ENCODE data around the gene SLC6A5. TPM values are rescaled to one million over a fixed set of nuclear protein-coding genes. Genes with fewer than 3 reads are reported as not detected.

Gene SLC6A5
- total and polyA plus RNA-seq, 2 experiments from 2014 or later, result 0.03 TPM; not detected in 1

DNA sequence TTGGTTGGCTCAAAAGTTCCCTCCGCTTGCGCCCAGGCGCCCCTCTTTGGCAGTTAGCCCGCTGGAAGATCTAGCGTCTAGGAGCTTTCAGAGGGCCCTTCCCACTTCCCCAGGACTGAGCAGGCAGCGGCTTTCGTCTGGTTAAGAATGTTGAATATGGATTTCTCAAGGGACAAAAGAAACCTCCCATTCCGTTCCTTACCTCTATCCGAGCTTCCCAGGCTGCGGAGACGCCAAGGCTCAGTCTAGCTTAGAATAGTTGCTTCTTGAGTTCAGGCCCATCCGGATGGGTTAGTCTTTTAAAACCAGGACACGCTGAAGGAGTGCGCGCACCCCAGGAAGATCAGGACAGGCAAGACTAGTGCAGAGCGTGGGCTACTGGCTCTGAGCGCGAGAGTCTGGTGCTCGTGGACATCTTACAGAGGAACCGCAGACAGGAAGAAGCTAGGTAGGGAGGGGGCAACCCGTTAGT is 71.6 kb downstream of the SLC6A5 start:
- no peak overlapping the region for H3K4me3 ChIP-seq
- TF ChIP-seq, protein P1, sequence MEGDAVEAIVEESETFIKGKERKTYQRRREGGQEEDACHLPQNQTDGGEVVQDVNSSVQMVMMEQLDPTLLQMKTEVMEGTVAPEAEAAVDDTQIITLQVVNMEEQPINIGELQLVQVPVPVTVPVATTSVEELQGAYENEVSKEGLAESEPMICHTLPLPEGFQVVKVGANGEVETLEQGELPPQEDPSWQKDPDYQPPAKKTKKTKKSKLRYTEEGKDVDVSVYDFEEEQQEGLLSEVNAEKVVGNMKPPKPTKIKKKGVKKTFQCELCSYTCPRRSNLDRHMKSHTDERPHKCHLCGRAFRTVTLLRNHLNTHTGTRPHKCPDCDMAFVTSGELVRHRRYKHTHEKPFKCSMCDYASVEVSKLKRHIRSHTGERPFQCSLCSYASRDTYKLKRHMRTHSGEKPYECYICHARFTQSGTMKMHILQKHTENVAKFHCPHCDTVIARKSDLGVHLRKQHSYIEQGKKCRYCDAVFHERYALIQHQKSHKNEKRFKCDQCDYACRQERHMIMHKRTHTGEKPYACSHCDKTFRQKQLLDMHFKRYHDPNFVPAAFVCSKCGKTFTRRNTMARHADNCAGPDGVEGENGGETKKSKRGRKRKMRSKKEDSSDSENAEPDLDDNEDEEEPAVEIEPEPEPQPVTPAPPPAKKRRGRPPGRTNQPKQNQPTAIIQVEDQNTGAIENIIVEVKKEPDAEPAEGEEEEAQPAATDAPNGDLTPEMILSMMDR (IDR thresholded peaks at IDR 0.05; ENCODE audit: poor library complexity), result no peak
- TF ChIP-seq EZH2phosphoT487 (IDR thresholded peaks at IDR 0.05; ENCODE audit: low read depth, severe bottlenecking, unreplicated experiment) (no peak), EZH2 (IDR thresholded peaks at IDR 0.05; ENCODE audit: borderline replicate concordance) (no peak)
- no peak overlapping the region for H3K27ac ChIP-seq
- H3K9me3 ChIP-seq (ENCODE audit: low read depth), result no peaks in the 10 kb centered on the region
- H3K4me1 ChIP-seq (ENCODE audit: insufficient read depth), result peaks cover 4% of the 10 kb centered on the region
- no peak for DNase-seq (ENCODE audit: low spot score)
- no peaks in the 10 kb centered on the region for H4K20me1 ChIP-seq (ENCODE audit: insufficient read depth, poor library complexity, severe bottlenecking)
- no peaks in the 10 kb centered on the region for H3K9me2 ChIP-seq (replicated peaks; ENCODE audit: insufficient read depth)
- no peak overlapping the region for H2AFZ ChIP-seq
- H3K79me2 ChIP-seq, result no peaks in the 10 kb centered on the region
- peaks cover 86% of the 10 kb centered on the region for H3K27me3 ChIP-seq
- H3K4me2 ChIP-seq, result peak overlapping the region; percentile 94
- WGBS (ENCODE audit: low lambda C conversion rate, missing lambda C conversion rate), result 7% methylated on average over 21 of the region's 21 CpGs
- no peaks in the 10 kb centered on the region for H3K36me3 ChIP-seq (replicated peaks; ENCODE audit: insufficient read depth, low read depth)

DNA sequence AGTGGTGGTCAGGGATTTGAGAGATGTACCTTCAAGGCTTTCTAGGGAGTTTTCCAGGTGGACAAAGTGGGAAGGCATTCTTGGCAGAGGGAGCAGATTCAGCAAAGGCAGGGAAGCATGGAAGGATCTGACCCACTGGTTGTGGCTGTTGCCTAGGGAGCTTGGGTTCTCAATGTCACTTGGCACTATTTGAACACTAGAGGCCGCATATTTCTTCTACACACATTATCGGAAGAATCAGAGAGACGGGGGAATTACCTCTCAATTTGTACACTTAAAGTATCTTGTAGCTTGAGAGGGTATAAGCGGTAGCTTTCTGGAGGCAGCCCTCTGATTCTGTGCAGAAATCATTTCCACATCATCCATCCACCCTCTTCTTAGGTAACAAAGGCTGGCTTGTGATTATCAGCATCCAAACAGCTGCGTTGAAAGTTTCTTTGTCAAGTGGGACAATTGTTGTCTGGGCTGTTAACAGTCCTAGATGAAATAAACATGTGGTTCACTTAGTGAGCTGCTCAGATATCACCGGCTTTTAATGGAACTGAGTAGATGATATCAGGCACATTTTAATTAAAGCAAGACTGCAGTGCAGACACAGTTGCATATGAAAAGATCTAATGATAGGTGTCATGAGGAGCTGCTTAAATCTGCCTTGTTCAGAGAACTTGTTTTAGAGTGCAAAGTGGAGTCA is 72.6 kb downstream of the SLC6A5 start:
- Histone ChIP-seq H4K20me1 (ENCODE audit: insufficient read depth, poor library complexity, severe bottlenecking) (no peaks in the 10 kb centered on the region), H3K4me1 (ENCODE audit: insufficient read depth) (peaks cover 4% of the 10 kb centered on the region), H3K27ac (no peak overlapping the region), H3K79me2 (no peaks in the 10 kb centered on the region), H2AFZ (no peak overlapping the region), H3K36me3 (replicated peaks; ENCODE audit: insufficient read depth, low read depth) (no peaks in the 10 kb centered on the region), H3K27me3 (peaks cover 77% of the 10 kb centered on the region), H3K4me2 (peak overlapping the region; percentile 94), H3K9me2 (replicated peaks; ENCODE audit: insufficient read depth) (no peaks in the 10 kb centered on the region), H3K4me3 (no peak overlapping the region), H3K9me3 (ENCODE audit: low read depth) (no peaks in the 10 kb centered on the region)
- DNase-seq (ENCODE audit: low spot score), result peak; percentile 17
- 29% methylated on average over 6 of the region's 6 CpGs for WGBS (ENCODE audit: low lambda C conversion rate, missing lambda C conversion rate)
- TF ChIP-seq, protein P1 (IDR thresholded peaks at IDR 0.05; ENCODE audit: poor library complexity), result peak; percentile 37
- no peak for TF ChIP-seq EZH2 (IDR thresholded peaks at IDR 0.05; ENCODE audit: borderline replicate concordance)

DNA sequence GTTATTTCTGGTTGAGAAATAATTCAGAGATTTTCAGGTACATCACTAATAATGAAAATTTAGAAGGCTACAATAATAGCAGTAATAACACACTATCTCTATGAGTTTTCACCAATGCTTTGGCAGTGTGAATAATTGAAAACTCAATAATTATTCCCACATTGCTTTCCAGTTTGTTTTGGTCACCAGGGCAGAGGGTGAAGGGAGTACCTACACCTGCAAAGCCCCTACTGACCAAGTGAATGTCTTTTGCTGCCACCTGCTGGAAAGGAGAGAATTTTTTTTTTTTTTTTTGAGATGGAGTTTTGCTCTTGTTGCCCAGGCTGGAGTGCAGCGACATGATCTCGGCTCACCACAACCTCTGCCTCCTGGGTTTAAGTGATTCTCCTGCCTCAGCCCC is 73.2 kb downstream of the SLC6A5 start:
- WGBS (ENCODE audit: low lambda C conversion rate, missing lambda C conversion rate), result 30% methylated on average over 2 of the region's 2 CpGs
- H4K20me1 ChIP-seq (ENCODE audit: insufficient read depth, poor library complexity, severe bottlenecking), result no peaks in the 10 kb centered on the region
- no peak overlapping the region for H3K27ac ChIP-seq
- peaks cover 71% of the 10 kb centered on the region for H3K27me3 ChIP-seq
- DNase-seq (ENCODE audit: low spot score), result no peak
- no peaks in the 10 kb centered on the region for H3K9me3 ChIP-seq (ENCODE audit: low read depth)
- no peaks in the 10 kb centered on the region for H3K79me2 ChIP-seq
- no peak overlapping the region for H3K4me2 ChIP-seq
- no peaks in the 10 kb centered on the region for H3K36me3 ChIP-seq (replicated peaks; ENCODE audit: insufficient read depth, low read depth)
- H3K4me1 ChIP-seq (ENCODE audit: insufficient read depth), result peaks cover 4% of the 10 kb centered on the region
- TF ChIP-seq, protein P1 (IDR thresholded peaks at IDR 0.05; ENCODE audit: poor library complexity), result peak; percentile 56
- TF ChIP-seq EZH2phosphoT487 (IDR thresholded peaks at IDR 0.05; ENCODE audit: low read depth, severe bottlenecking, unreplicated experiment), result no peak
- H3K4me3 ChIP-seq, result no peak overlapping the region
- H3K9me2 ChIP-seq (replicated peaks; ENCODE audit: insufficient read depth), result no peaks in the 10 kb centered on the region
- no peak overlapping the region for H2AFZ ChIP-seq

All from hepatocyte (in vitro differentiated cells).